Measurements from ENCODE around the gene TFCP2.
A peak's percentile ranks its signal among the peaks of the same experiment; 100 is the strongest.
"Not testable (repeated sequence)": the region's sequence is repeated elsewhere in the genome, so short reads cannot be mapped to it uniquely, and the experiment has no call there.

The TFCP2 gene

DNA sequence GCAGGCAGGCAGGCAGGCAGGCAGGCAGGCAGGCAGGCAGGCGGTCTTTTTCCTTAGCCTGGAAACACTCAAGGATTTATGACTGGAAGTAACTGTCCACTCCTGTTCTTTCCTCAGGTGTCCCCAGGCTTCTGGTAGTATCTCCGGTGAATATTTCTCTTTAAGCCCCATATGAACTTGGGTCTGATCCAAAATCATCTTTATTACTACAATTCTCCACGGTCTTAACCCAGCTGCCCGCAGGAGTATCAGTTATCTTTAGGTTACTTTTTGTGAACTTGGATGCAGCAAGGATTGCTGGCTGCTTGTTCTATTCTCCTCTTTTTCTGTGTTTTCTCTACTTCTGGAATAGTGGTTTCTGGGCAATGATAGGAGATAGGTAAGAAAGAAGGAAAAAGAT, 92.8 kb downstream of the TFCP2 start:
- DNase-seq = no peak

DNA sequence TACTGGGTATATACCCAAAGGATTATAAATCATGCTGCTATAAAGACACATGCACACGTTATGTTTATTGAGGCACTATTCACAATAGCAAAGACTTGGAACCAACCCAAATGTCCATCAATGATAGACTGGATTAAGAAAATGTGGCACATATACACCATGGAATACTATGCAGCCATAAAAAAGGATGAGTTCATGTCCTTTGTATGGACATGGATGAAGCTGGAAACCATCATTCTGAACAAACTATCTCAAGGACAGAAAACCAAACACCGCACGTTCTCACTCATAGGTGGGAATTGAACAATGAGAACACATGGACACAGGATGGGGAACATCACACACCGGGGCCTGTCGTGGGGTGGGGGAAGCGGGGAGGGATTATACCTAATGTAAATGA, 94.1 kb downstream of the TFCP2 start:
- DNase-seq = not testable (repeated sequence)

DNA sequence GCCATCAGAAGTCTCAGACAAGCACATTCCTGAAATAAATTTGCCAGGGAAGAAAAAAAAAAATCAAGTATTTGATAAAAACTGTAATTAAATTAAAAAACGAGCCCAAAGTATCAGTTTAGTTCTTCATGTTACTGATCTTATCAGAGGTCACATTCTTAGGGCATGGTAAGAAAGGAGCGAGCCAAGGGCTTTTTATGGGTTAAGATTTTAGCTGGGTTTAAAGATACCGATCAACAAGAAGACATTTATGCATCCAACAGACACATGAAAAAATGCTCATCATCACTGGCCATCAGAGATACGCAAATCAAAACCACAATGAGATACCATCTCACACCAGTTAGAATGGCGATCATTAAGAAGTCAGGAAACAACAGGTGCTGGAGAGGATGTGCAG, 94.6 kb downstream of the TFCP2 start:
- DNase-seq = not testable (repeated sequence)

DNA sequence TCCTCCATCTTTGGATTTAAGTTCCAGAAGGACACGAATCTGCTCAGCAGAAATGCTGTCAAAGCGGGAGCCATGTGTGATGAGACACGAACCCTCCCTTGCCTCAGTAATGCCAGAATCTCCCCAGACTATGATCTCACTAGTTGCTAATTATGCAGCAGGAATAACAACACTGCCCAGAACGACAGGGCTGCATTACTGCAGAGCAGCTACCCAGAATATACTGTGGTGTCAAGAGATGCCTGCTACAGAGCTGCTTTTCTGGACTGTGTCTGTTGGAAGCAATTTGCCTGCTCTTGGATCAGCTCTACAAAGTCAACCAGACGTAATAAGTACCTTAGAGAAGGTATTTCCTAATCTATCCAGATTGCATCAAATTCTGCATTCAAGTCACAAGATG, 95.0 kb downstream of the TFCP2 start:
- no peak for DNase-seq

DNA sequence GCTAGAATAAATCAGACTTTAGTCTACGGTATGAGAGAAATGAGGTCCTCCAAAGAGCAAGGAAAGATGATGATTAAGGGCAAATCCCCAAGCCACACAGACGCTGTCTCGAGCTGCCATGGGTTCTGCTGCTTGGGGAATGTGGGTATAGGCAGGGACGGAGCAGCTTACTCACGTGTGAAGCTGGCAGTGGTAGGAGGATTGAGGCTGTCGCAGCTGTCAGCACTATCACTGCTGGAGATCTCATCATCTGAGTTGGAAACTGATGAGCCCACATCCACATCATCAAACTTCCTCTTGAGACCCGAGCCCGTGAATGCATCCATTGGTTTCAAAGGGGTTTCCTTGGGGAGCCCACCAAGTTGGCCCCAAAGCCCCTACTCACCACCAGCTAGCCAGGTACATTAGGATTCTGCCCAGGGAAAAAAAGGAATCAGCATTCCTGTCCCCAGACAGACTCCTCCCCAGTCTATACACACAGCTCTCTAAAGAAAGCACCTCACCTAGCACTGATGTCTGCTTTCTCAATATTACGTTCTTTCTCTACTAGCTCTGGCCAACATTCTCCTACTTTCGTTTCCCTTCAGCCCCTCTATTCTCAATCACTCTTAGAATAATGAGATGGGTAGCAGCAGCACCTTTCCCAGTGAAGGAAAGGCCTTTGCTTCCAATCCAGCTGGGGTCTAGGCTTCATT, 96.6 kb downstream of the TFCP2 start:
- no peak for DNase-seq

DNA sequence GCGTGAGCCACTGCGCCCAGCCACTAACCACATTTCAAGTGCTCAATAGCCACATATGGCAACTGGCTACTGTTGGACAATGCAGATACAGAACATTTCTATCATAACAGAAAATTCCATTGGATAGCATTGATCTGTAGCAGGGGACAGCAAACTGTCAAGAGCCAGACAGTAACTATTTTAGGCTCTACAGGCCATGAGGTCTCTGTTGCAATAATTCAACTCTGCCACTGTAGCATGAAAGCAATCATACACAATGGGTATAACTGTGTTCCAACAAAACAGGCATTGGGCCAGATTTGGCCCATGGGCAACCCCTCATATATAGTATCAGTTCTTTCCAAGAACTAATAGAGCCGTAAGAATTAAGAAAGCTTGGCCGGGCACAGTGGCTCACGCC, 97.5 kb downstream of the TFCP2 start:
- DNase-seq = no peak

DNA sequence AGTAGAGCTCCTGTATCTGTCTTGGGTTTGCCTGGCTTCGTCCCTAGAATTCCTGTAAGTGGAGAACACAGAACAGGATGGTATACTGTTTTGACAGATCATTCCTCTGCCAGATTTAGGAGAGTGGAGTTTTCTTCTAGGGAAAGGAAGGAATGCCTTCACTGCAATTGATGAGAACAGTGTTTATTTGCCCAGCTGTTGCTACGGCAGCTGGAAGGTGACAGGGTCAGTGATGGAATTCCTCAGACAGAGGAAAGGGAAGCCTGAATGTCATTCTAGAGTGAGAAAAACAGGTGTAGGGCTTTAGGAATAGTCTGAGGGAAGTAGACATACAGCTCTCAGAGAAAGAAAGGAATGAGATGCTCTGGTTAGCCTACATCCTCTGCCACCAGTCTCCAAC, 101.3 kb downstream of the TFCP2 start:
- no peak for DNase-seq

DNA sequence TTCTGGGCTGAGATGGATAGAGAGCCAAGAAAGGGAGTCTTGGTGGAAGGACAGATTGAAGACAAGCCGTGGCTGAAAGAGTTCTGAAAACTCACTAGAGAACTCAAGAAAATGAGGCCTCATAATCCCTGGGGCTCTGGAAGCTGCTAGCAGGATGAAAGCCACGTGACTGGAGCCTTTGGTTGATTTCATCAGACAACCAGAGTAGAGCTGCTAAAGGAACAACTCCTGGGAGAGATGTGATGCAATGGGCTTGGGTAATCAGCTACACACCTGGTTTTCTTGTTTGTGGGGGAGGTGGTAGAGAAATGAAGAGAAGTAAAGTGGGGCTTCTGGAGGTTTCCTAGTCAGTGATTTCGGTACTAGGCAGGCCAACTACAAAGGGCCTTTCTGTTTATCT, 102.9 kb downstream of the TFCP2 start:
- DNase-seq = no peak

DNA sequence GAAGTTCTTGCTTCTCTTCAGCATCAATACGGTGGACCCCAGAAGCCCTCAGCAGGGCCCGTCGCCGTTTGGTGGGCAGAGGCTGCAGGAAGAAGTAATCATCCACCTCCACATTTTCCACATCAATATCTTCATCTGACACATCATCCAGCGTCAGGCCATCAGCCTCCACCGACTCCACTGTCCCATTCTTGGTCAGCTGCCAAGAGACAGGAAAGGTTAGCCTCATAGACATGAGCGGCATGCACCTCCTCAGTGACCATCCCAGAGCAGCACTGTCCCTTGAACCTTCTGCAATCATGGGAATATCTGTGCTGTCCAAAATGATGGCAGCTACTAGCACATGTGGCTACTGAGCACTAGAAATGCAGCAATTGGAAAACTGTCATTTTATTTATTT, 105.2 kb downstream of the TFCP2 start:
- DNase-seq = no peak

DNA sequence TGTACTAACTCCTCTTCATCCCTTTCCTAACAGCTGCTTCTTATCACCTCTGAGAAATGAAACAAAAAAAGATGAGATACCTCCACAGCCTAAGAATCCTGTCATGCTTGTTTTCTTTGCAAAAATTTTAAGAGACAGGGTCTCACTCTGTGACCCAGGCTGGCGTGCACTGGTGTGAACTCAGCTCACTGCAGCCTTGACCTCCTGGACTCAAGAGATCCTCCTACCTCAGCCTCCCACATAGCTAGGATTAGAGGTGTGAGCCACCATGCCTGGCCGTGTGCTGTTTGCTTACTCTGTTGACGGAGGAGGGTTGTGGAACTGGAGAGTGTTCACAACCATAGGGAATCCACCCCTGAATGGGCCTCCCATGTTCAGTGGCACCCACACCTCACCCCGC, 105.7 kb downstream of the TFCP2 start:
- no peak for DNase-seq

DNA sequence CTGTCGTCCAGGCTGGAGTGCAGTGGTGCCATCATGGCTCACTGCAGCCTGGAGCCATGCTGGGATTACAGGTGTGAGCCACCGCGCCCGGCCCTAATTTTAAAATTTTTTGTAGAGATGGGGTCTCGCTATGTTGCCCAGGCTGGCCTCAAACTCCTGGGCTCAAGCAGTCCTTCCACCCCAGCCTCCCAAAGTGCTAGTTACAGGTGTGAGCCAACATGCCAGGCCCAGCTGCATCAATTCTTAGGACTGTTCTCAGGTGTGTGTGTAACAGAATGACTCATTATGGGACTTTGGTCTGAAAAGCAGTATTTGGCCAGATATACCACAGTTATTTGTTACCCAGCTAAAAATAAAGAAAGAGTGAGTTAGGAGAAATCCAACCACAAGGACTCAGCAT, 107.4 kb downstream of the TFCP2 start:
- DNase-seq = no peak

DNA sequence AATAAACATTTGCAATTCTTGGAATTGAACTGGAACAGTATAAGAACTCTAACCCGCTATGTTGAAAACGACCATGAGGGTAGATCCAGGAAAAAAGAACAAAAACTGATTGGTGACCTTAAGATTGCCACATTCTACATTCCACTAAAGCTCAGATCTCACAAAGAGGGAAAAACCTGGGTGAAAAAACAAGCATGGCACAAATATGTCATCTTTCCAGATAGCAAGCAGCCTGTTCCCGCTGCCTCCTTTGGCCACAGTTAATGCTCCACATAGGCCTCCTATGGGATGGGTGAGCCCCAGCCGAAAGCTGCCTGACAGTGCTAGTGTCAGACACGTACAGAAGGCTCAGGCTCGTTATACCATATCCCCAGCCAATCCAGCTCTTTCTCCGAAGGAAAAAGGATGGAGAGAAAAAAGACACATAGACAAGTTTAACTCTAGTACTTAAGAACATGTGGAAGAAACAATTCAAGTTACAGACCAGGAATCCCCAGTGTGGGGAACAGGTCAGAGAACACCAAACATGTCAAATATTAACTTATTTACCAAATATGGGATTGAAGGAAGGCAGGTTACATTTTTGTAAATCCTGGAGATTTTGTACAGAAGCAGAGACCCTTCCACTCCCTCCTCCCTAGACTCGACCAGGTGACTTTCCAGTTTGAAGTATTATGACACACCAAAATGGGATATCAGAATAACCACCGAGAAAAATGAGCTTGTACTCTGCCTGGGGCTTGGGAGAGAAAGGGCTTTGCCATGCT, 110.1 kb downstream of the TFCP2 start:
- no peak for DNase-seq

DNA sequence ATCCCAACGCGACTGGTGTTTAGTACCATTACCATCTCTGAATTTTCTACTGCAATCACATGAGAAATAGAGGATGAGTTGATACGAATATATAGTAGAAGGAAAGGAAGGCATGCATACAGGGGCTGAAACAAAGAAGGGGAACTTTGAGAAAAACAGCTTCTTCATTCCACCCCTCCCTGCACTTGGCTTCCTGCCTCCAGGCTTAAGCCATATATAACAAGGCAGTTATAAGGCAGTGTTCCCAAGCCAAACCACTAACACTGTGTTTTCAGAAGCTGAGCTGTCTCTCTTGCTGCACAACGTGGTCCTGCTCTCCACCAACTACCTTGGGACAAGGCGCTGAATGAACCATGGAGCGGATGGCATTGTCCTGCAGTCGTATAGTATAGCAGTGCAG, 113.8 kb downstream of the TFCP2 start:
- no peak for DNase-seq

DNA sequence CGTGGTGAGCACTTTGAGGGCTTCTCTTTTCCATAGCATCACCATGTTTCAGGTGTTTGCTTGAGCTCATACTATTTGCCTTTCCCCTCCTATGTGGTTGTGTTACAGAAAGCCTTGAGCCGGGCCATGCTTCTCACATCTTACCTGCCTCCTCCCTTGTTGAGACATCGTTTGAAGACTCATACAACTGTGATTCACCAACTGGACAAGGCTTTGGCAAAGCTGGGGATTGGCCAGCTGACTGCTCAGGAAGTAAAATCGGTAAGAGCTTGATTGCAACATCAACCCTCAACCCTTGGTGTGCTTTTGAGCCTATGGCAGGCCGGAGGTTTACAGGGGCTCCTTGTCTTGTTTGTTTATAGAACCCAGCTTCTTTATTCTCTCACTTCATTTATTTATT, 116.7 kb downstream of the TFCP2 start:
- DNase-seq = no peak

DNA sequence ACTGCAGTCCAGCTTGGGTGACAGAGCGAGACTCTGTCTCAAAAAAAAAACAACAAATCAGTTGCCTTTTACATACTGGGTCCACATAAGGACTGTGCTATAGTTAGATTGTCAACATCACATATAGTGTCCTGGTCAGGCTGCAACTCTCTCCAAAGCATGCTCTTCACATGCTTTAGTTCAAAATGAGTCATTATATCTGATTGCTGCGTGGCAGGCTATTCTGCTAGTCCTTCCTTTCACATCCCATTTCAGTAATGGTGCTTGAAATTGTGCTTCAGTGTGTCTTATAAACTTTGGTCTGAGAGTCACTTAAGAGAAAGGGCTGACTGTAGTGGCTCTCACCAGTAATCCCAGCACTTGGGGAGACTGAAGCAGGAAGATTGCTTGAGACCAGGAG, 117.9 kb downstream of the TFCP2 start:
- no peak for DNase-seq

DNA sequence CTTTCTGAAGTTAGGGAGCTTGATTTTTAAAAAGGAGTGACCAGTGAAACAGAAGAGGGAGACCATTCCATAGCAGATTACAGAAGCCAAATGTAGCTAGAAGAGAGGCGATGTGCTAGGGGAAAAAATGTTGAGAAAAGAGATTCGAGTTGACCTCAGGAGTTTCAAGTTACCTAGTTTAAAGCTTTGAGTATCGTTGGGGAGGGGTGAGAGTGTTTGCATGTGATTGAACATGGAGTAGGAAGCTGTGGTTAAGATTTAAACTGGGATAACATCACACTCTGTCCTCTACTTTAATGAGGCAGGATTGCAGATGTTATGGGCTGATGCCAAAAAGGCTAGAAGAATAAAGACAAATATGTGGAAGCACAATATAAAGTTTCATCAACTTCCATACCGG, 121.1 kb downstream of the TFCP2 start:
- DNase-seq = no peak

DNA sequence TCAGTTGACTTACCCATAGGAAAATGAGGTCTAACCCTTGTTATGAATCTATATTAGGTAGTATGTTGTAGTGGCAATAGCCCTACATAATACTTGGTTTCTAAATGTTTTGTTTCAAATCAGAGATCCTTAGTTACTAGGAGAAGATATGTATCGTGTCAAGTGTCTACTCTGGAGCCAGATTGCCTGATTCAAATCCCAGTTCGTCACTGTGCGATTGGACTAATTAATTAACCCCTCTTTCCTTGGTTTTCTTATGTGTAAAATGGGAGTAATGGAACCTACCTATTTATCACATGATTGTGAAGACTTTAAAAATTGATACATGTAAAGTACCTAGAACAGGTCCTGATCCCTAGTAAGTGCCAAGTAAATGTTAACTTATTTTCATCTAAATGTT, 123.4 kb downstream of the TFCP2 start:
- DNase-seq = no peak

DNA sequence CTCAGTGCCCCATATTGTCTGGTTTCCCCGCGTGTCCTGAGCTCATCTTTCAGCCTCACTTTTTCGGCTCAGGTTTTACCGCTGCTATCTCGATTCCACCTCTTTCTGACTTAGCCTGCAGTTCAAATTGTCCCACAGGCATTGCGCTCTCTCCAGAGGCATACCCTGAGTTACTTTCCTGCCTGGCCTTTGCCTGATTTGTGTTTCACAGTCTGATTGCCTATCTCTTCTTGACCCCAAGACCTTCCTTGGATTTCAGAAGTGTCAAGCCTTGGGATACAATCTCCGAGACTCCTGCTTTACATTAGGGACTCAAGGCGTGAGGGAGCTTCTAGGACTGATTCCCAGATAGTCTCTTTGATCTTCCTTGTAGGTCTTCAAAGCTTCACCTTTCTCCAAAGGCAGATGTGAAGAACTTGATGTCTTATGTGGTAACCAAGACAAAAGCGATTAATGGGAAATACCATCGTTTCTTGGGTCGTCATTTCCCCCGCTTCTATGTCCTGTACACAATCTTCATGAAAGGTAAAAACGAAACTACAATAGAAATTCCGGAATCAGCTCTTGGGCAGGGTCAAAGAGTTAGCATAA, 124.2 kb downstream of the TFCP2 start:
- no peak for DNase-seq

DNA sequence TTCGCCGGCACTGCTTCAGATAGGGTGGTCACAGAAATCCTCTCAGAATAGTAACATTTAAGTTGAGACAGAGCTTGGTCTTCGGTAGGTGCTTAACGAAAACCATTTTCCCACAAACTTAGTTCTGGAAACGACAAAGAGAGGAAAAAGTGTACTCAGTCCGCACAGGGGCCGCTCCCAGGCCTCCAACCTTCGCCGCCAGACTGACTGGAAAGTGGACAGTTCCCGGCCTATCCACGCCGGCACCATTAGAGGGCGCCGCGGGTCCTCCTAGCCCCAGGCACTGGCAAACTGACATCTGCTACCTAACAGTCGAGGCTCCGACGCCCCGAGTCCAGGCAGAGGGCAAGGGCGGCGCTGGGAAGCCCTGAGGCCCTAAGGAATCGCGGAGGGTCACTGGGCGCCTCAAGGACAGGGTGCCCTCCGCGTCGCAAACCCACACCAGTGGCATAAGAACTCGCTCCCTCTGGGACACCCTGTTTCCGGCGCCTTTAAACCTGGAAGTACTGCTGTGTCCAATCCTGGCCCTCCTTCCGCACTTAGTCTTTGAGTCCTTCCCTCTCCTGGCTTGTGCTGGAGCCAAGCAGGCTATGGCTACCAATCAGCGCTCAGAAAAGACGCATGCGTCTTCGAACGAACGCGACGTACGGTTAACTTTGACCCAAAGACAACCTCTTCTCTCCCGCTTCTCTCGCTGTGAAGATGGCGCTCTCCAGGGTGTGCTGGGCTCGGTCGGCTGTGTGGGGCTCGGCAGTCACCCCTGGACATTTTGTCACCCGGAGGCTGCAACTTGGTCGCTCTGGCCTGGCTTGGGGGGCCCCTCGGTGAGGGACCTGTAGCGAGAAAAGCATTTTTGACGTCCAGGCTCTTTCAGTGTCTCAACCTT, 125.0 kb downstream of the TFCP2 start, which contains the start of gene LETMD1:
Gene LETMD1, plus strand, starts transcription at position 673 of the 886 bp plus-strand sequence. Its CDS starts 30 bp downstream, at position 703.
- DNase-seq = peak; percentile 85

All from DMS79 (cell line).